Chondrocyte (in vitro differentiated cells): ENCODE measurements around the gene UTS2B. TPM values are rescaled to one million over a fixed set of nuclear protein-coding genes. Genes with fewer than 3 reads are reported as not detected.

Experiments used
- DNase-seq: peaks from one replicate; pipeline ENCODE4 v3.0.0; 2021; ENCODE audit warnings: mixed read lengths, low spot score
- H3K27ac Mint-ChIP-seq: one replicate; pipeline ENCODE4 v1.8.0; 2021; ENCODE audit warnings: mild to moderate bottlenecking, moderate library complexity, mixed read lengths; ENCODE audit not compliant: unreplicated experiment
- H3K27me3 Mint-ChIP-seq: 2 replicates; pipeline ENCODE4 v1.8.0; 2021; ENCODE audit warnings: low read depth, mixed read lengths
- H3K36me3 Mint-ChIP-seq: 2 replicates; pipeline ENCODE4 v1.8.0; 2021; ENCODE audit warnings: low read depth, mixed read lengths
- H3K4me1 Mint-ChIP-seq: 2 replicates; pipeline ENCODE4 v1.8.0; 2021; ENCODE audit warnings: low read depth, mild to moderate bottlenecking, mixed read lengths
- H3K4me3 Mint-ChIP-seq: one replicate; pipeline ENCODE4 v1.8.0; 2021; ENCODE audit warnings: mild to moderate bottlenecking, moderate library complexity, mixed read lengths; ENCODE audit not compliant: unreplicated experiment
- H3K9me3 Mint-ChIP-seq: 2 replicates; pipeline ENCODE4 v1.8.0; 2021; ENCODE audit warnings: low read depth, mixed read lengths
- CTCF ChIP-seq: fragments of 200-600 bp; sonication (generic); IDR thresholded peaks from 2 replicates; pipeline ENCODE4 v1.5.0; 2021; ENCODE audit warnings: antibody characterized with exemption, mild to moderate bottlenecking, moderate library complexity
- total RNA-seq: library from RNA; stranded (reverse); gene quantifications from 3 replicates; pipeline ENCODE4 v1.2.1, GENCODE V29; 2021

The UTS2B gene
- total RNA-seq, 1 donor from 2014 or later, result 0.17 TPM

- Mint-ChIP-seq H3K36me3 (no peaks in the 10 kb centered on the region), H3K4me3 (no peak overlapping the region), H3K27ac (no peak overlapping the region), H3K4me1 (no peaks in the 10 kb centered on the region), H3K27me3 (no peaks in the 10 kb centered on the region), H3K9me3 (no peaks in the 10 kb centered on the region)
- peak; percentile 86 for TF ChIP-seq CTCF
- DNase-seq, result no peak
Observed at GRCh38 chr3:191244242-191244867, 86.0 kb downstream of the UTS2B start.

- Mint-ChIP-seq H3K4me3 (no peak overlapping the region), H3K27me3 (no peaks in the 10 kb centered on the region), H3K36me3 (no peaks in the 10 kb centered on the region), H3K4me1 (peaks cover 33% of the 10 kb centered on the region), H3K9me3 (no peaks in the 10 kb centered on the region), H3K27ac (no peak overlapping the region)
- DNase-seq, result no peak
- TF ChIP-seq CTCF, result no peak
Observed at GRCh38 chr3:191240486-191240885, 89.8 kb downstream of the UTS2B start.

- no peak for DNase-seq
- TF ChIP-seq CTCF, result no peak
- Mint-ChIP-seq H3K36me3 (no peaks in the 10 kb centered on the region), H3K4me3 (no peak overlapping the region), H3K9me3 (no peaks in the 10 kb centered on the region), H3K27ac (no peak overlapping the region), H3K4me1 (peaks cover 41% of the 10 kb centered on the region), H3K27me3 (no peaks in the 10 kb centered on the region)
Observed at GRCh38 chr3:191239407-191240031, 90.8 kb downstream of the UTS2B start.

GRCh38 chr3:191238321-191238817, 92.0 kb downstream of the UTS2B start:
- no peak for DNase-seq
- Mint-ChIP-seq H3K4me3 (no peak overlapping the region), H3K27me3 (no peaks in the 10 kb centered on the region), H3K9me3 (no peaks in the 10 kb centered on the region), H3K4me1 (peaks cover 41% of the 10 kb centered on the region), H3K27ac (peak overlapping the region; percentile 19), H3K36me3 (no peaks in the 10 kb centered on the region)
- TF ChIP-seq CTCF, result no peak

GRCh38 chr3:191237047-191237882, 93.1 kb downstream of the UTS2B start:
- peaks cover 41% of the 10 kb centered on the region for H3K4me1 Mint-ChIP-seq
- no peak overlapping the region for H3K4me3 Mint-ChIP-seq
- DNase-seq, result no peak
- no peaks in the 10 kb centered on the region for H3K9me3 Mint-ChIP-seq
- peak overlapping the region; percentile 90 for H3K27ac Mint-ChIP-seq
- no peaks in the 10 kb centered on the region for H3K27me3 Mint-ChIP-seq
- no peaks in the 10 kb centered on the region for H3K36me3 Mint-ChIP-seq
- no peak for TF ChIP-seq CTCF
